Stimulated activated CD8-positive, alpha-beta memory T cell treated with anti-CD3 and anti-CD28 coated beads, Interleukin-12 subunit alpha, Interleukin-12 subunit beta, amount 100 ng/mL, for 4 hours (primary cell): Measurements from ENCODE around the gene MAGED2.
"Not testable (repeated sequence)": the region's sequence is repeated elsewhere in the genome, so short reads cannot be mapped to it uniquely, and the experiment has no call there.

ENCODE experiments used
- DNase-seq: peaks from one replicate; pipeline ENCODE4 v3.0.0-alpha.2; 2020; ENCODE audit warnings: low read depth

Gene MAGED2

DNA sequence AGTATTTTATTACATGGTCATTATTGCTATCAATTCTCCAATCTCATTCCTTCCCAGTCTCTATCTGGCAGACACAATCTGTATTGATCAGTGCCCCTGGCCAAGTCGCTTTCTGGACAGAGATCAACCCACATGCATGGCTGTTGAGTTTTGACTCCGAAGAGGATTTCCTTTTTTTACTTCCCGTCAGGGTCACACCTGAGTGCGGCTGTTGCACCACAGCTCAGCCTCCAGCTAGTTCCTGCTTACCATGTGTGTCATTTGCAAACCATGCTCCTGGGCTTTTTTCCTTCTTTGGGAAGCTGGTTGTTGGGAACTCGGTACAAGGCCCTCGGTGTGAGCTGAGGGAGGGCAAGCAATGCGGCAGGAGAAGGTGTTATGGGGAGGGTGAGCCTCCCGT is 11.7 kb downstream of the MAGED2 start:
- no peak for DNase-seq

DNA sequence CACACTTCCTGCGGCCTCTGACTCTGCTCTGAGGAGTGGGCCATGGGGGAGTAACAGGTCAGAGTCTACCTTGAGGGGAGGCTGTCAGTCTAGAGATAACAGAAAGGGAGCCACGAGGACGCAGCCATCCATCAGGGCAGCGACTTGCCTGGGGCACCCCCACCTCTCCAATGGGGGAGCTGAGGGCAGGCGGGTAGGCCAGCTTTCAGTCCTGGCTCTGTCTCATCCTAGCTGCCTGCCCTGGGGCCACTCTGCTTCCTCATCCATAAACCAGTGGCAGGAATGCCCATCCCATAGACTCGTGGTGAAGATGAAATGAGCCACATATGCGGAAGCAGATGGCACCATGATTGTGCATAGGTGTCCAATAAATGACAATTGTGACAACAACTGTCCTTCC is 13.2 kb downstream of the MAGED2 start:
- DNase-seq, result no peak

DNA sequence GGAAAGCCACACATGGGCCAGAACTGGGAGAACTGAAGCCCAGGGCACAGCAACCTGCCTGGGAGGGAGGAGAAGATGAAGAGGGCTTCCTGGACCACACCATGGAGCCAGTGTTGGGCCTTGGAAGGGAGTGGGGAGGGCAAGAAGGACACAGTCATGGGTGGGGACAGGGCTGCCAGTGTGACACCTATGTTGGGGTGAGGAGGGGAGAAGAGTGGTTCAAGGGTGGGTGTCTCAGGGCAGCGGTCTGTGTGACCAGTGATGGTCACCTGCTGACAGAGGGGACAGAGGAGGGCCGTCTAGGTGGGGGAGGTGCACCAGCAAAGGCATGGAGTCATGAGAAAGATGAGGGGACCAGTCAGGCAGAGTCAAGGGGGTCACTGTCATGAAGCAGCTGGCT is 13.8 kb downstream of the MAGED2 start:
- DNase-seq, result no peak

DNA sequence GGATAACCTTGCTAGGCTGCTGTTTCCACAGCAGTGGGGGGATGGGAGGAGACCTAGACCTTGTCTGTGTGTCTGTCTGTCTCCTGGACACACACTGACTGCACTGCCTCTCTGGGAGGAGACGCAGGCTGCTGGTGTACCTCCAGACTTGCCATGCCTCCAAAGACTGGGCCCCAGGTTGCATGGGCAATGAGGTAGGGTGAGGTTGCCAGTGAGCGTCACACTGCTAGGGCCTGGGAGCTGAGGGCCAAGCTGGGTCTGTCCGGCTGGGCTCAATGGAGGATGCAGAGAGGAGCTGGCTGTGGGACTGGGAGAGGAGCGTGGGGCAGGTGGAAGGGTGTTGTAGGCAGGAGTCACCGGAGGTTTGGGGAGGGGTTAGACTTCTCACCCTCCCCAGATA is 16.6 kb downstream of the MAGED2 start:
- DNase-seq, result no peak

DNA sequence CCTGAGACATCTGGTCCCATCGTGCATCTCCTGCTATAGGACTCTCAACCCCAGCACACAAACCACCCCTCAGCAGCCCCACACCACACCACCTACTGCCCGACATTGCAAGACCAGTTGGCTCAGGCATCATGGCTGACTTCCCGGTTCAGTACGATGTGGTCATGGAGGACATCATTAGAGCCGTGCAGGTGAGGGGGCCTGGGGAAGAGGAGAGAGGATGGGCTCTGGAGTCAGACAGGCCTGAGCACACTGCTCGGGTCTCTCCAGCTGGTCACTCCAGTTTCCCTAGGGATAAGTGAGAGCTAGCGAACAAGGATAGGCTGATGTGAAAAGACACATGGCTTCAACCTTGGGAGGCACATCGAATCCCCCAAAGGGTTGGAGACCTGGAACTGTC is 17.2 kb downstream of the MAGED2 start:
- no peak for DNase-seq

DNA sequence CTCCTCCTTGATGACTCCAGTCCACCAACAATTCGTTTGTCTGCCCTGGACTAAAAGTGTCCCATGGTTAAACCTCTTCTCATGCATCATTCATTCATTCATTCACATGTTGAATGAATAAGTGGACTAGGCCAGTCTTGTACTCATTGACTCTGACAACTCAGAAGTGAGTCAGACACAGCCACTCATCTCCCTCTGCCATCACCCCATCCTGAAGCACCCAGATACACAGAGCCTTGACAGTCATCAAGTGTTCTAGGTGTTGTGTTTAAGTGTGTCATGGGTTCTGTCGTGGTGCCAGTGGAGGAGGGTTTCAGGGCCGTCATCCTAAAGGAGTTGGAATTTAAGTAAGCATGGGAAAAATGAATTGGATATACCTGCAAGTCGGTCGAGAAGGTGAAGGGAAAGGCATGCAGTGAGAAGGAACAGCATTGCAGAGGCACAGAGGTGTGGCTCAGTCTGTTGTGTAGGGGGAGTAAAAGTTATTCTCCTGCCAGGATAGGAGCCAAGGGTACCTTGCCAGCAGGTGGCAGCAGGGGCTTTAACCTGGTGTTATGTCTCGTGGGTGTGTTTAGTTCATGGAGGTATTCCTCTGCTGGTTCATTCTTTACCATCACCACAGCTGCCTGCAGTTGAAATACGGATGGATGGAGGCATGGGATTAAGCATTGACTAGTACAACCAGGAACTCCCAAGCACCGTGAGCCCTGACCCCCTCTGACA is 18.3 kb downstream of the MAGED2 start:
- DNase-seq, result no peak

DNA sequence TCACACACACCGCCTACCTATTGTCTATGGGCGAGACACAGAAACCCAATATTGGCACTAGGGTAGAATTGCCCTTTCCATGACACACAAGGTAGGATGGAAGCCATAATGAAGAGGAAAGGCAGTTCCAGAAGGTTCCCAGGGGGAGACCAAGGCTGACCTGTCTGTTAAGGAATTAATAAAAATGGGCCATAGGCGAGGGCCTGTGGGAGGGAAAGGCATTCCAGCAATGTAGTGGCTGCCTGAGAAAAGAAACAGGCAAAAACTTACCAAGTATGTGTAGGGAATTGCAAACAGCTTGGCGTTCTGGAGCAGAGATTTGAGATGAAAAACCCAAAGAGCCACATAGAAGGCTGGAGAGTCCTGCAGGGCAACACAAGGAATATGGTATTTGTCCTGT is 19.1 kb downstream of the MAGED2 start:
- no peak for DNase-seq

DNA sequence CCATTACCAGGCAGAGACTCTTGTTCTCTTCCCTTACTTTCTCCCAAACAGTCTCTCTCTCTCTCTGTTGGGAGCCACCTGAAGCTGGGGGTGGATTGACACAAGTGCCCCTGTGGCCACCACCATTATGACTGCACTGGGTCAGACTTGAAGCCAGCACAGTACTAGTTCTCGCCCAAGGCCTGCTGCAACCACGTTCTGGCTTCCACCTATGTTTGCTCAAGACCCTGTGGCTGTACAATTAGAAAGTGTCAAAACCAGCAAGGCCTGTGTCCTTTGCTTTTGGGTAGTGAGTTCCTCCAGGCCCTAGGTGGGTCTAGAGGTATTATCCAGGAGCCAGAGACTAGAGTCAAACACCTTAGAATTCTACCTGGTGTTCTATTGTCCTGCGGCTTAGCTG is 31.0 kb downstream of the MAGED2 start:
- DNase-seq, result no peak

DNA sequence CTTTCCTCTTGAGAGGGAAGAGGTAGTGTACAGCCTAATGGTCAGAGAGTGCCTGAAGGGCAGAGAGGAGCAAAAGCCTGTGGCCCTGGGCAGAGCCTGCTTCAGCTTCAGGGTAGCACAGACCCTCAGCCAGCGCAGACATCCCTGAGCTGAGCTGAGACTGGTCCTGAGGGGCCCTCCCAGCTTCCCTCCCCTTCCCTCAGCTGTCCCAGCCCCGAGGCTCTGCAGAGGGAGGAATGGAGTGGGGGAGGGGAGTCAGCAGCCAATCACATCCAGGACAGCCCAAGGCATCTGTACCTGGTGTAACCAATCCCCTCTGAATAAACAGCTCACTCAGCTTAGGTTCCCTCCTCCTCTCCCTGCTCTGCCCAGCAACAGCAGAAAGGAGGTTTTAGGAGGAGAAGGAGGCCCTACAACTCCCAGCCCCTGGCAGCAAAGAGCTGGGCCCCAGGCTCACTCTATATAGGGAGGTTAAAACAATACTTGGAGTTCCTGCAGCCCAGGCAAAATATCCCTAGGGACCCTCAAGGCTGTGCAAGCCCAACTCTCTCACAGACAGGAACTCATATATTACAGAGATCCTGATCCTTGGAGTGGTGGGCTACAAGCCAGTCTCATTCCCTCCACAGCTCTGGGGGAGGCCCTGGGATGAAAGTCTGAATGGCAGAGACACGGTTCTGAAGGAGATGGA is 33.8 kb downstream of the MAGED2 start:
- DNase-seq, result not testable (repeated sequence)

DNA sequence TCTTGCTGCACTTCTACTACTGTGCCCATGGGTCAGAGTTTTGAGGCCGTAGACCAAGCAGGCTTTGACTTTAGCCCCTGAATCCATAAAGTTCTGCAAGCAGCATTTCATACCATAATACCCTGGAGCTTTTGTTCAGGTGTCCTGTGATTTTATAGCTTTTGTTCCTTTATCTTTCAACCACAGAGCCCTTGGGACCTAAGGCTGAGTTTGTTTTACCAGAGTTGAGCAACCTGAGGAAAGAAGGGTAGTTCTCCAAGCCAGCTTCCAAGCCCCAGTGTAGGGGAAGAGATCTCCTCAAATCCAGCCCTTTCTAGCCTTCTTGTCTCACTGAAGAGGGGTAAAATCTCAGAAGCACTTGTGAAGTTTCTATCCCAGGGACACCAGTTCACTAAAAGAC is 35.1 kb downstream of the MAGED2 start:
- DNase-seq, result no peak

DNA sequence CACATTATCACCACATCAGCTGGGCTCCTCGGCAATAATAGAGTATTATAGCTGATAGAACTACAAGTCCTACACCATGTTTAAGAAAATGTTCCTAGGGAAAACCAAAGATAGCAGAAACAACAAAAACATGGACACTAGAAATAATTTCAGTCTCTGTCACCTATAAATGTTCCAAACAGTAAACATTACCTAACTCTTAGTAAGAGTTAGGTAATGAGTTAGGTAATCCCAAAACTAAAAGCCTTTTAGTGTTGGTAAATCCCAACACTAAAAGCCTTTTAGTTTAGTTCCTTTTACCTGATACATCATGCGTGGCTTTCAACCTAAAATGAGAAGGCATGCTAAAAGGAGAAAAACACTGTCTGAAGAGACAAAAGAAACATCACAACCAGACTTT is 35.5 kb downstream of the MAGED2 start:
- no peak for DNase-seq

DNA sequence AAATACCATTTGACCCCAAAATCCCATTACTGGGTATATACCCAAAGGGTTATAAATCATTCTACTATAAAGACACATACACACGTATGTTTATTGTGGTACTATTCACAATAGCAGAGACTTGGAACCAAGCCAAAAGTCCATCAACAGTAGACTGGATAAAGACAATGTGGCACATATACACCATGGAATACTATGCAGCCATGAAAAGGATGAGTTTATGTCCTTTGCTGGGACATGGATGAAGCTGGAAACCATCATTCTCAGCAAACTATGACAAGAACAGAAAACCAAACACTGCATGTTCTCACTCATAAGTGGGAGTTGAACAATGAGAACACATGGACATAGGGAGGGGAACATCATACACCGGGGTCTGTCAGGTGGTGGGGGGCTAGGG is 40.2 kb downstream of the MAGED2 start:
- DNase-seq, result not testable (repeated sequence)

DNA sequence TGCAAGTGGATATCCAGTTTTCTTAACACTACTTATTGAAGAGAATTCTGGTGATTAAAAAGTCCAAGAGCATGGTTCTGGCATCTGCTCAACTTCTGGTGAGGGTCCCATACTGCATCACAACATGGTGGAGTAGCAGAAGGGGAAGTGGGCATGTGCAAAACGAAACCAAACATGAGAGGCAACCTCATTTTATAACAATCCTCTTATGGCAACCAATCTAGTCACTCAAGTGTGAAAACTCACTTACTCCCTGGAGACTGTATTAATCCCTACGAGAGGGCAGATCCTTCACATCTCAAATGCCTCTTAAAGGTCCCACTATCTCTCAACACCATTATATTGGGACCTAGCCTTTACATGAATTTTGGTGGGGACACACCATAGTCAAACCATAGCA is 57.7 kb downstream of the MAGED2 start:
- DNase-seq, result no peak
